Liver (tissue), 9 donors: ENCODE measurements around the gene DZIP1. TPM values are rescaled to one million over a fixed set of nuclear protein-coding genes. Genes with fewer than 3 reads are reported as not detected.

Source experiments
- DNase-seq: peaks from one replicate; pipeline ENCODE4 v3.0.0-alpha.2; 2017; ENCODE audit warnings: low spot score
- H3K27ac ChIP-seq, 2 donors: one replicate each; pipeline ENCODE4 v1.7.0; 2013; ENCODE audit warnings: inconsistent platforms in 2 of 2, low read length in 2 of 2, control low read depth in 1 of 2, low read depth in 1 of 2, mild to moderate bottlenecking in 1 of 2
- H3K27me3 ChIP-seq, 4 donors: one replicate each; pipeline versions ENCODE4 v1.6.1 to v1.7.0; 2013; ENCODE audit warnings: low read length in 3 of 4, inconsistent platforms in 1 of 4, mild to moderate bottlenecking in 1 of 4, moderate library complexity in 1 of 4; ENCODE audit not compliant: control insufficient read depth in 4 of 4, insufficient read depth in 4 of 4
- H3K36me3 ChIP-seq, 4 donors: one replicate each; pipeline versions ENCODE4 v1.6.1 to v1.7.0; 2013; ENCODE audit warnings: low read length in 3 of 4, mild to moderate bottlenecking in 3 of 4, low read depth in 1 of 4, moderate library complexity in 1 of 4; ENCODE audit not compliant: control insufficient read depth in 4 of 4, insufficient read depth in 3 of 4
- H3K4me1 ChIP-seq, 4 donors: one replicate each; pipeline versions ENCODE4 v1.6.1 to v1.7.0; 2013; ENCODE audit warnings: low read length in 3 of 4, mild to moderate bottlenecking in 3 of 4, moderate library complexity in 1 of 4; ENCODE audit not compliant: control insufficient read depth in 4 of 4, insufficient read depth in 4 of 4
- H3K4me3 ChIP-seq, 3 donors: one replicate each; pipeline versions ENCODE4 v1.6.1 to v1.7.0; 2013; ENCODE audit warnings: low read length in 3 of 3, control low read depth in 1 of 3, low read depth in 1 of 3, mild to moderate bottlenecking in 1 of 3
- H3K9ac ChIP-seq, 2 donors: one replicate each; pipeline ENCODE4 v1.7.0; 2013; ENCODE audit warnings: low read length in 2 of 2, mild to moderate bottlenecking in 2 of 2, moderate library complexity in 2 of 2, control low read depth in 1 of 2, low read depth in 1 of 2
- H3K9me3 ChIP-seq, 4 donors: one replicate each; pipeline versions ENCODE4 v1.6.1 to v1.7.0; 2013; ENCODE audit warnings: low read length in 3 of 4; ENCODE audit not compliant: control insufficient read depth in 4 of 4
- FOXA1 ChIP-seq: IDR thresholded peaks from 2 replicates; pipeline ENCODE4 v1.6.1; 2016; ENCODE audit warnings: antibody characterized with exemption
- FOXA2 ChIP-seq: IDR thresholded peaks from 2 replicates; pipeline ENCODE4 v1.6.1; 2016; ENCODE audit warnings: antibody characterized with exemption
- HNF4A ChIP-seq, 2 donors: conservative IDR thresholded peaks; 2 replicates each; pipeline ENCODE4 v1.6.1; 2016; ENCODE audit warnings: antibody characterized with exemption in 2 of 2, mild to moderate bottlenecking in 2 of 2
- JUND ChIP-seq, 2 donors: IDR thresholded peaks; 2 replicates each; pipeline ENCODE4 v1.6.1; 2016; ENCODE audit warnings: antibody characterized with exemption in 2 of 2
- RAD21 ChIP-seq, 2 donors: IDR thresholded peaks; 2 replicates each; pipeline ENCODE4 v1.6.1; 2016; ENCODE audit warnings: antibody characterized with exemption in 2 of 2, mild to moderate bottlenecking in 2 of 2
- RXRA ChIP-seq, 2 donors: IDR thresholded peaks; 2 replicates each; pipeline ENCODE4 v1.6.1; 2017 to 2018; ENCODE audit warnings: antibody characterized with exemption in 2 of 2, mild to moderate bottlenecking in 1 of 2
- SP1 ChIP-seq: IDR thresholded peaks from 2 replicates; pipeline ENCODE4 v1.6.1; 2018; ENCODE audit warnings: antibody characterized with exemption, mild to moderate bottlenecking
- TAF1 ChIP-seq: conservative IDR thresholded peaks from 2 replicates; pipeline ENCODE4 v1.6.1; 2016; ENCODE audit warnings: antibody characterized with exemption, mild to moderate bottlenecking
- YY1 ChIP-seq: IDR thresholded peaks from 2 replicates; pipeline ENCODE4 v1.6.1; 2016; ENCODE audit warnings: antibody characterized with exemption, mild to moderate bottlenecking
- WGBS: extraction: QIAGEN DNeasy Blood & Tissue Kit; methylation state at CpG from one replicate; pipeline ENCODE4 v1.1.7; 2013; 5-methylcytosine and 5-hydroxymethylcytosine counted together
- polyA plus RNA-seq, 2 donors: library from polyadenylated mRNA; stranded (reverse) in 1 of 2; unstranded in 1 of 2; fragments of 200-250 nt in 1 of 2; fragments of >200 nt in 1 of 2; fragmentation: Nextera tagmentation in 1 of 2; extraction: Ambion mirVana in 1 of 2; gene quantifications; one replicate each; pipeline versions ENCODE4 v1.2.1 to v1.2.3, GENCODE V29; 2013 to 2015
- total RNA-seq, 2 donors: library from RNA; depleted of rRNA; stranded (reverse); fragments of >200 nt; gene quantifications; one replicate each; pipeline ENCODE4 v1.2.3, GENCODE V29; 2014
- TF ChIP-seq, protein P1 (sequence below): IDR thresholded peaks from 2 replicates; pipeline ENCODE4 v1.6.1; 2016; ENCODE audit warnings: antibody characterized with exemption
- TF ChIP-seq, protein P2 (sequence below): IDR thresholded peaks from 2 replicates; pipeline ENCODE4 v1.6.1; 2016; ENCODE audit warnings: antibody characterized with exemption, mild to moderate bottlenecking
- donor health status: healthy.
- donor health status: healthy.
- donor health status: healthy.
- donor health status: healthy.
- donor health status: healthy.

The DZIP1 gene
- total and polyA plus RNA-seq, 4 donors, result 0.46 to 2.0 (median 1.3) TPM

DNA sequence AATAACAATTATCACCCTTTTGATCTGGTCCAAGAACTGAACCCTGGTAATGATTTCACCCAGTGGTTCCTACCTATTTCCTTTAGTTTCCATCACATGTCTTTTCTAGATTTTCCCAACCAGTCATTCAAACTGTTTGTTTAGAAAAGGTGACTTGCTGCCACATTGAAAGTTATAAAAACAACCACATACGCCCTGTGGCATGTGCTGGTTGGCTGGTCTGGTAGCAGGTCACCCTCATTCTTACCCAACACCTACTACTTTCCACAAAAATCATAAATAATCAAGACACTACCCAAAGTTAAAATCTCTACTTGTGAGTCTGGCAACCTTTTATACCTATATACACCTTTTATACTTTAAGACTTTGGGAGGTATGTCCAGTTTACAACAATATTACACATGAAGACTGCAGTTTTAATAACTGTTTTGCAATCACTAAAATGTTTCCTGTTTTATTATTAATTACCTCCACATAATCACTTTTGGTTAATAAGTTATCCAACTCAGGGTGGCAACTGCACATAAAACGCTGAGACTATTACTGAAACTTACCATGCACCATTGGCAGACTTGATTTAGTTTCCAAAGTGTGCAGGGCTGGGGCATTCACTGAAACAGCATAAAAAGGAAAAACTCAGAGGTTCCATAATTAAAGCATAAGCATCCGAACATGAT lies 38.9 kb downstream of the DZIP1 start:
- TF ChIP-seq HNF4A (conservative IDR thresholded peaks at IDR 0.05) (peak; percentile 42), RAD21 (IDR thresholded peaks at IDR 0.05) (no peak), RXRA (IDR thresholded peaks at IDR 0.05) (no peak), FOXA1 (no peak)
- TF ChIP-seq, protein P1, sequence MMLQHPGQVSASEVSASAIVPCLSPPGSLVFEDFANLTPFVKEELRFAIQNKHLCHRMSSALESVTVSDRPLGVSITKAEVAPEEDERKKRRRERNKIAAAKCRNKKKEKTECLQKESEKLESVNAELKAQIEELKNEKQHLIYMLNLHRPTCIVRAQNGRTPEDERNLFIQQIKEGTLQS, result no peak
- WGBS, result 66% methylated on average over 3 of the region's 3 CpGs
- no peaks in the 10 kb centered on the region for H3K27me3 ChIP-seq
- H3K9ac ChIP-seq, result no peak overlapping the region
- DNase-seq, result no peak
- no peak overlapping the region for H3K4me3 ChIP-seq
- no peaks in the 10 kb centered on the region for H3K36me3 ChIP-seq
- H3K4me1 ChIP-seq, result peaks cover 6 to 13% (median 11%) of the 10 kb centered on the region in 4 donors
- no peak overlapping the region for H3K27ac ChIP-seq
- no peaks in the 10 kb centered on the region for H3K9me3 ChIP-seq

GRCh38 chr13:95604556-95604915 lies 40.0 kb downstream of the DZIP1 start:
- no peaks in the 10 kb centered on the region for H3K36me3 ChIP-seq
- DNase-seq, result no peak
- H3K4me1 ChIP-seq, result peaks cover 6 to 13% (median 11%) of the 10 kb centered on the region in 4 donors
- 79% methylated on average over 3 of the region's 3 CpGs for WGBS
- TF ChIP-seq SP1, result peak; percentile 4
- TF ChIP-seq YY1, result no peak
- peak overlapping the region in 1 of 2 donors; percentile 50 for H3K9ac ChIP-seq
- H3K9me3 ChIP-seq, result no peaks in the 10 kb centered on the region
- H3K4me3 ChIP-seq, result no peak overlapping the region
- no peak overlapping the region for H3K27ac ChIP-seq
- no peaks in the 10 kb centered on the region for H3K27me3 ChIP-seq

GRCh38 chr13:95603887-95604555 lies 40.5 kb downstream of the DZIP1 start:
- peaks cover 6 to 13% (median 11%) of the 10 kb centered on the region in 4 donors for H3K4me1 ChIP-seq
- H3K27ac ChIP-seq, result peak overlapping the region in 1 of 2 donors; percentile 40
- H3K9ac ChIP-seq, result peak overlapping the region in 1 of 2 donors; percentile 50
- no peak overlapping the region for H3K4me3 ChIP-seq
- H3K9me3 ChIP-seq, result no peaks in the 10 kb centered on the region
- no peak for DNase-seq
- no peaks in the 10 kb centered on the region for H3K27me3 ChIP-seq
- 40% methylated on average over 12 of the region's 12 CpGs for WGBS
- TF ChIP-seq TAF1 (no peak), FOXA2 (peak; percentile 12), SP1 (peak; percentile 46), HNF4A (conservative IDR thresholded peaks at IDR 0.05) (peak; percentile 55 to 83), YY1 (peak; percentile 36), JUND (IDR thresholded peaks at IDR 0.05) (peak in 1 of 2 donors; percentile 72), RXRA (IDR thresholded peaks at IDR 0.05) (peak; percentile 54 to 73)
- TF ChIP-seq, protein P1, result no peak
- TF ChIP-seq, protein P2, sequence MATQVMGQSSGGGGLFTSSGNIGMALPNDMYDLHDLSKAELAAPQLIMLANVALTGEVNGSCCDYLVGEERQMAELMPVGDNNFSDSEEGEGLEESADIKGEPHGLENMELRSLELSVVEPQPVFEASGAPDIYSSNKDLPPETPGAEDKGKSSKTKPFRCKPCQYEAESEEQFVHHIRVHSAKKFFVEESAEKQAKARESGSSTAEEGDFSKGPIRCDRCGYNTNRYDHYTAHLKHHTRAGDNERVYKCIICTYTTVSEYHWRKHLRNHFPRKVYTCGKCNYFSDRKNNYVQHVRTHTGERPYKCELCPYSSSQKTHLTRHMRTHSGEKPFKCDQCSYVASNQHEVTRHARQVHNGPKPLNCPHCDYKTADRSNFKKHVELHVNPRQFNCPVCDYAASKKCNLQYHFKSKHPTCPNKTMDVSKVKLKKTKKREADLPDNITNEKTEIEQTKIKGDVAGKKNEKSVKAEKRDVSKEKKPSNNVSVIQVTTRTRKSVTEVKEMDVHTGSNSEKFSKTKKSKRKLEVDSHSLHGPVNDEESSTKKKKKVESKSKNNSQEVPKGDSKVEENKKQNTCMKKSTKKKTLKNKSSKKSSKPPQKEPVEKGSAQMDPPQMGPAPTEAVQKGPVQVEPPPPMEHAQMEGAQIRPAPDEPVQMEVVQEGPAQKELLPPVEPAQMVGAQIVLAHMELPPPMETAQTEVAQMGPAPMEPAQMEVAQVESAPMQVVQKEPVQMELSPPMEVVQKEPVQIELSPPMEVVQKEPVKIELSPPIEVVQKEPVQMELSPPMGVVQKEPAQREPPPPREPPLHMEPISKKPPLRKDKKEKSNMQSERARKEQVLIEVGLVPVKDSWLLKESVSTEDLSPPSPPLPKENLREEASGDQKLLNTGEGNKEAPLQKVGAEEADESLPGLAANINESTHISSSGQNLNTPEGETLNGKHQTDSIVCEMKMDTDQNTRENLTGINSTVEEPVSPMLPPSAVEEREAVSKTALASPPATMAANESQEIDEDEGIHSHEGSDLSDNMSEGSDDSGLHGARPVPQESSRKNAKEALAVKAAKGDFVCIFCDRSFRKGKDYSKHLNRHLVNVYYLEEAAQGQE, result peak; percentile 15
- no peaks in the 10 kb centered on the region for H3K36me3 ChIP-seq
